GM21528 (cell line): Measurements from ENCODE around the gene MFAP1.
"Not testable (repeated sequence)": the region's sequence is repeated elsewhere in the genome, so short reads cannot be mapped to it uniquely, and the experiment has no call there.

Experiments
- ATAC-seq: cut with Tn5 transposase; IDR thresholded peaks from one replicate; pipeline ENCODE4 v1.9.1; 2021; ENCODE audit warnings: mild to moderate bottlenecking, moderate library complexity; ENCODE audit not compliant: unreplicated experiment, low FRiP score

Gene MFAP1

GRCh38 chr15:43826029-43826507 is 1.6 kb upstream of the MFAP1 start:
- ATAC-seq = no peak

- ATAC-seq = not testable (repeated sequence)
Measured at GRCh38 chr15:43825305-43825704, 815 bp upstream of the MFAP1 start.

GRCh38 chr15:43821505-43821904 is 3.0 kb downstream of the MFAP1 start:
- no peak for ATAC-seq

DNA sequence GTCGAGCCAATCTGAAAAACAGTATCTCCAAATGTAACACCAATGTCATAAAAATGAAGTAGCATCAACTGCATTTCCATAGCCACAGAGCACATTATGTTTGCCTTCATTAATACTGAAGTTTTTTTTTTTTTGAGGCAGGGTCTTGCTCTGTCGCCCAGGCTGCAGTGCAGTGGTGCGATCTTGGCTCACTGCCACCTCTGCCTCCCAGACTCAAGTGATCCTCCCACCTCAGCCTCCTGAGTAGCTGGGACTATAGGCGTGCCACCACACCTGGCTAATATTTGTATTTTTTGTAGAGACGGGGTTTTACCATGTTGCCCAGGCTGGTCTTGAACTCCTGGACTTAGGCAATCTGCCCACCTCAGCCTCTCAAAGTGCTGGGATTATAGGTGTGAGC is 9.4 kb downstream of the MFAP1 start:
- ATAC-seq = not testable (repeated sequence)

GRCh38 chr15:43808960-43809678 is 15.4 kb downstream of the MFAP1 start:
- ATAC-seq = peak; percentile 59

DNA sequence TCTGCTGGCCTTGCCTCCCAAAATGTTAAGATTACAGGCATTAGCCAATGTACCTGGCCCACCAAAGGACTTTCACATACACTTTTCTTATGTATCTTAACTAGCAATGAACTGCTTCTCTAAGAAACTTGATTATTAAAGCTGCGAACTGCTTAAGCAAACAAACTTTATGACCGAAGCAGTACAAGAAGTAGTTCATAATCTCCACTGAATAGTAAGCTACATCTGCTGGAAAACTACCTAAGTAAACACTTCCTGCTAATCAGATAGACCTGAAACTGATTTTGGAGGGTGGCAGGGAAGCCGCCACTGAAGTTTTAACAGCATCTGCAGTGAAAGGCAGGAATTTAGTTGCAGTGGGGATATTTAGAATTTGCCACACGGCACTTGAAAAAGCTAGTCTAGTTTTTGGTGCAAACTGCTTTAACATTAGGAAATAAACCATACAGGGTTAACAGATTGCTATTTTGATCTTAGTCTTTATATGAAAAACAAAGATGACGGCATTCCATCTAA is 16.0 kb downstream of the MFAP1 start:
- no peak for ATAC-seq

GRCh38 chr15:43802676-43803075 is 21.8 kb downstream of the MFAP1 start:
- not testable (repeated sequence) for ATAC-seq

GRCh38 chr15:43800286-43801141 is 24.0 kb downstream of the MFAP1 start, which contains the start of gene HYPK:
HYPK (plus strand) TSS chr15:43800599; CDS start chr15:43800623, 24 bp downstream.
- peak; percentile 87 for ATAC-seq

DNA sequence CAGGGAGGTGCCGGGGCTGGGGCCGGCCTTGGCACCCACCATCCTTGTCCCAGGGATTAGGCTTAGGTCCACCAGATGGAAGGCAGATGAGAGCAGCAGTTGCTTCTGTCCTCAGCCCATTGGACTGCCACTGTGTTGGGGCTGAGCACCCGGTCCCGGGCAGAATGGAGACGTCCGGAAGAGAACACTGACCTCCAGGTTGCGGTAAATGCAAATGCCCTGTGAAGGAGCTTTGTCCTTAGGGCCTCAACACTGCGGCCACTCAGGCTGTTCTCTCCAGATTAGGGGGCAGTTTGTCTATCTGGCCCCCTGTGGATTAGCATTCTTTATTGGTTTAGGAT is 24.6 kb downstream of the MFAP1 start, which contains the start of gene SERINC4:
SERINC4 (minus strand) TSS at position 276 of the 341 bp plus-strand sequence; CDS start at position 42, 234 bp downstream.
- ATAC-seq = no peak

DNA sequence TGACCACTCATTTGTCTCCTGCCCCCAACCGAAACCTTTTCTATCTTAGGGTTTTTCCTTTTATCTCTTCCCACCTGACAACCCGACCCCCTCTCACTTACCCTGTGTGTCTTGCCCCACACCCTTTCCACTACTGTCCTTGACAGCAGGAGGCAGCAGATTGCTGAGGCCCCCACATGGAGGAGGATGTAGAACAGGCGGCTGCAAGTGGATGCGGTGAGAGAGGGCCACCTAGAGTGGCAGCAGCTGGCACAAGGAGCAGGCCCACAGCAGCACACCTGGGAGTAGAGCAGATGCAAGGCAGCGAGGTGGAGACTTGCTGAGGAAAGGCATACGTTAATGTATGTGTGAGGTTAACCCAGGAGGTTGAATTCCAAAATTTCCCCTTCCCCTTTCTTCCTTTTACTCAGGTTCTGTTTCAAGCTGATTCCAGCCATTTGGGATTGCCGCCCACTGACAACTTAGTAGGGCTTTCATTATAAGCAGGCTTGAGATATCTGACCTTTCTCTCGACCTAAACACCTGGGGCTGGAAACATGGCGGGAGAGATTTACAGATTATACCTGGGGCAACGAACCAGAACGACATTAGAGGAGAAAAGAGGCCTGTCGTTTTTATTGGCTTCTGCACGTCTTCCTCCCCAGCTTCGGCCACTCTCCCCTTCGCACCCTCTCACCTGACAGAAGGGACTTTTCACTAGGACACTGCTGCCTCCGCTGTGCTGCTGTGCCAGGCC is 25.1 kb downstream of the MFAP1 start:
- ATAC-seq = no peak

DNA sequence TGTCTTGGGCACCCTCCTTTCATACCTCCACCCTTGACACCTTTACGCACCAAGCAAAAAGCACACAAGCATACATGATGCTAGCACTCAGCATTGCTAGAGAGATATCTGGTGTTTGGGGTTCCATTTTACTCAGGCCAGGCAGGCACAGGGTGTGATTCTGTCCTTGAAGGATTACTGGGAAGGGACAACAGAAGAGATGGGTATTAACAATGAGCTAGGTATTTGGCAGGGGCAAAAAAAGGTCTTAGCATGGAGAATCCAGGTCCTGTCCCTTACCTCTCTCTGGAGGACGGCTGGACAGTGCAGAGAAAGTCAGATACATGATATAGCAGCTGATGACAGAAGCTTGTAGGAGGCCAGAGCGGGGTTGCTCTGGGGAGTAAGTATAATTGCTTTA is 27.9 kb downstream of the MFAP1 start:
- no peak for ATAC-seq

GRCh38 chr15:43795997-43796396 is 28.5 kb downstream of the MFAP1 start:
- no peak for ATAC-seq

DNA sequence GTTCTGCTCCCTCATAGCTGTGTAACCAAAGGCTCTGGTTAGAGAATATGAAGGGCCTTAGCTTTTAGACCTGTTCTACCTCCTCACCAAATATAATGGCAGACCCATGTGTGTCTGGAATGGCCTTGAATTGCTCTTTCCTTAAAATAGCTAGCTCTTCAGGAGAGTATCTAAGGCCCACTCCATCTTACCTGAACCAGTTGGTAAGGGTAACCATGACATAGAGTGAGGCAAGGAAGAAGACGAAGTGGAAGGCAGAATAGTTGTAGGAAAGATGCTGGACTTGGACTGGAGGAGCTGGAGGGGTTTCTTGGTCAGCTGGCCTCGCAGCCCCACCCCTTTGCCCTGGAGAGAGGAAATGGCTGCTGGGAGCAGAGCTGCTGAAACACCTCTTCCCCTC is 29.3 kb downstream of the MFAP1 start:
- no peak for ATAC-seq

DNA sequence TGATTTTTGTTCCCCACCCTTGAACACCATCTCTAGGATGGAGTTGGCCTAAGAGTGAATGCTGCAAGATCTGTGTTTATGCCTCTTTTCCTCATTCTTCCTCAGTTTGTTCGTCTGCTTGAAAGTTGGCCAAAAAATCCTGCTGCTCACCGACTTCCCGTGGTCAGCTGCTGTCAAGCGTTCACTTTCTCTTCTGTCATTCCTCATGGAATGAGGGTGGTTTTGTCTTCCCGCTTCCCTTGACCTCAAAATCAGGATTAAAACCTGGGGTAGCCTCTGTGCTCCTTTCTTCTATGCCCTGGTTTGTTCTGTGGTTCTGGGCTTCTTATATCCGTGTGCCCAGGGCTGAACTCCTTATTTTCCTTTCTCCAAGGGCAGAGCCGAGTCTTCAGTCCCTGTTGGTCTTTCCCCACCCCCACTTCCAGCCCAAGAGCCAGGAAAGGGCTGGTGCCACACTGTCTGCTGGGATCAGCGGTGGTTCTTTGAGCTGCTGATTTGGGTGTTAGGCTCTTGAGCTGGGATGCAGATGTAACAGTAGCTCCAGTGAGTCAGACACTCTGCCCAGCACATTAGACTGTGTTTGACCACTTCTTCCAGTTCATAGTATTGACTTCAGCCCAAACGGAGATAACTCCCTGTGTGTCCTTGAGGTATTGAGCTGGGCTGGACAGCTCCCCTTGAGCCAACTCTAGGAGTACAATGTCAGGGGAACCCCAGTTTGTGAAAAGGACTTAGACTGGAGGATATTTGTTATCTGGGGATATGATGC is 30.0 kb downstream of the MFAP1 start:
- ATAC-seq = no peak

DNA sequence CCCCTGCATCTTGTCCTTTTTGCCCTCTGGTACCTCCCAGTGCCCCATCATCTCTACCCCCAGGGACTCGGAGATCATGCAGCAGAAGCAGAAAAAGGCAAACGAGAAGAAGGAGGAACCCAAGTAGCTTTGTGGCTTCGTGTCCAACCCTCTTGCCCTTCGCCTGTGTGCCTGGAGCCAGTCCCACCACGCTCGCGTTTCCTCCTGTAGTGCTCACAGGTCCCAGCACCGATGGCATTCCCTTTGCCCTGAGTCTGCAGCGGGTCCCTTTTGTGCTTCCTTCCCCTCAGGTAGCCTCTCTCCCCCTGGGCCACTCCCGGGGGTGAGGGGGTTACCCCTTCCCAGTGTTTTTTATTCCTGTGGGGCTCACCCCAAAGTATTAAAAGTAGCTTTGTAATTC is 30.8 kb downstream of the MFAP1 start:
- ATAC-seq = no peak

GRCh38 chr15:43792761-43793476 is 31.6 kb downstream of the MFAP1 start:
- no peak for ATAC-seq

GRCh38 chr15:43791993-43792760 is 32.3 kb downstream of the MFAP1 start, which contains the start of gene SERF2:
SERF2 (plus strand) TSS chr15:43792320; CDS start chr15:43792377, 57 bp downstream.
- ATAC-seq = peak; percentile 88

DNA sequence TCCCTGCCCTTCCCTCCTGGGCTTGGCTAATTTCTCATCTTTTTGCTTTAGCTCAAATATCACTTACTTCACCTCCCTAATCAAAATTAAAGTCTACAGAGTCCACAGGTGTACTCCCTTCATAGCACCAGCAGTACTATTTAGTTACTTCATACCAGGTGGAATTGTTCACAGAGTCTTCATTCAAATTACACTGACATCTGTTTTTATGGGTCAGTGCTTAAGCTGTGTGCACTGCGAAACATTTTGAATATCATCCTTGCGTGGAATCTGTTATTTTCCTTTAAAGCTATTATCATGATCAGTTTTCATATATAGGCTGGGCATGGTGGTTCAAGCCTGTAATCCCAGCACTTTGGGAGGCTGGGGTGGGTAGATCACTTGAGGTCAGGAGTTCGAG is 35.1 kb downstream of the MFAP1 start:
- ATAC-seq = no peak
